HG02642 (cell line): ENCODE data around the gene ASIC1.

Experiments
- ATAC-seq: cut with Tn5 transposase; IDR thresholded peaks from one replicate; pipeline ENCODE4 v1.9.1; 2021; ENCODE audit warnings: mild to moderate bottlenecking; ENCODE audit not compliant: unreplicated experiment, poor library complexity

Gene ASIC1

DNA sequence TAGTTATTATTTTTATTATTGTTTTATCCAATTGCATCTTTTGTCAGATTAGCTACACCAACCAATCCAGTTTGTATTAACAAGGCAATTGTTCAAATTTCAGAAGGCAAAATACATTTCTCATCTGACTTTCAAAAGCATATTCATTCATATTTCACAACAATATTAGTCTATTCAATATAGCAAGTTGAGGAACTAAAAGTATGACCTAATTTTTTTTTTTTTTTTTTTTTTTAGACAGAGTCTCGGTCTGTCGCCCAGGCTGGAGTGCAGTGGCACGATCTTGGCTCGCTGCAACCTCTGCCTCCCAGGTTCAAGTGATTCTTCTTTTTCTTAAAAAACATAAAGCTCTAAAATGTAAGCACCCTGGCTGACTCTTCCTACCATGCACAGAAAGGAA is 71.9 kb downstream of the ASIC1 start:
- ATAC-seq: no peak

DNA sequence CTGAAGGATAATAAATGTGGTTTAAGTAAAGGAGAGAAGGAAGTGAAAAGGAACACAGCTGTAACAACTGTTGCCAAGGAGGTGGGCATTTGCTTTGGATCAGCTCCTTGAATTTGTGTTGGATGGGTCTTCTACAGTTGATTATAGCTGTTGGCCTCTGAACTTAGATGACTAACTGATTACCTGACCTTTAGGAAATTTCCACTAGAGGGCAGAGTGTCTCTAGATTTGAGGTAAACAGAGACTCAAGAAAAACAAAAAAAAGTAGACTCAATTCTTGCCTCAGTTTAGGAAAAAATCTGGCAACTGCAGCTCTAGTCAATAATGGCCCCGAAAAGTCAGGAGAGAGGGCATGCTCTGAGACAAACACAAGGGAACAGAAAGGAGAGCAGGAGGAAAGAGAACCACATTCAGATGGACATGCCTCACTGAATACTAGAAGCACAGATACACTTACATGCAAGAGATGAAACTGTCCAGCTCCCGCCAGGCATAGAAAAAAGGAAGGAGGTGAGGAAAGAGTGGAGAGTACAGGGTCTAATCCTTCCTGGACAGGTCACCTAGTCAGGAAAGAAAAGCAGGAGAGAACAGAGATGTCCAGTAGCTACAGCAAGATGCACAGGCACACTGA is 75.2 kb downstream of the ASIC1 start:
- ATAC-seq: no peak
